ENCODE data around the gene VIT.

The VIT gene

GRCh38 chr2:36858551-36859365 lies 162.3 kb downstream of the VIT start:
- no peak for DNase-seq (ENCODE audit: low read depth in 2 of 2)

GRCh38 chr2:36859366-36859792 lies 162.9 kb downstream of the VIT start:
- no peak for DNase-seq (ENCODE audit: low read depth in 2 of 2)

- DNase-seq (ENCODE audit: low read depth in 2 of 2) = no peak
Measured at GRCh38 chr2:36861896-36862295, 165.4 kb downstream of the VIT start.
